HL-60 (cell line): ENCODE results near the gene KCNC3.
A peak's percentile ranks its signal among the peaks of the same experiment; 100 is the strongest.

ENCODE experiments used
- DNase-seq, 2 experiments: peaks; one replicate each; pipeline ENCODE4 v3.0.0-alpha.2; 2010 to 2020; ENCODE audit warnings: low read depth in 1 of 2, low spot score in 1 of 2
- H3K27ac ChIP-seq: fragments of 250-450 bp; sonication (Bioruptor Pico); replicated peaks from 2 replicates; pipeline ENCODE4 v1.5.1; 2020; ENCODE audit warnings: mild to moderate bottlenecking, moderate library complexity
- H3K27me3 ChIP-seq: fragments of 250-450 bp; sonication (Bioruptor Pico); 2 replicates; pipeline ENCODE4 v1.5.1; 2021; ENCODE audit warnings: mild to moderate bottlenecking, moderate library complexity; ENCODE audit not compliant: insufficient read depth, poor library complexity, severe bottlenecking
- H3K4me3 ChIP-seq: replicated peaks from 2 replicates; pipeline ENCODE4 v1.5.1; 2011; ENCODE audit warnings: mild to moderate bottlenecking, control low read depth, low read length; ENCODE audit not compliant: insufficient read depth
- CTCF ChIP-seq: IDR thresholded peaks from one replicate; pipeline ENCODE4 v1.5.1; 2011; ENCODE audit warnings: low read length, control low read depth, inconsistent platforms; ENCODE audit not compliant: insufficient read depth
- GABPA ChIP-seq: IDR thresholded peaks from 2 replicates; pipeline ENCODE4 v1.6.1; 2012; ENCODE audit warnings: low read depth
- POLR2AphosphoS5 ChIP-seq: IDR thresholded peaks from 2 replicates; pipeline ENCODE4 v1.6.1; 2012; ENCODE audit warnings: low read depth
- REST ChIP-seq: IDR thresholded peaks from 2 replicates; pipeline ENCODE4 v1.6.1; 2012; ENCODE audit warnings: low read depth; ENCODE audit not compliant: insufficient replicate concordance
- SPI1 ChIP-seq: IDR thresholded peaks from 2 replicates; pipeline ENCODE4 v1.6.1; 2012; ENCODE audit warnings: low read depth, mild to moderate bottlenecking, borderline replicate concordance

KCNC3 gene

GRCh38 chr19:50377517-50377916, 48.3 kb upstream of the KCNC3 start:
- Histone ChIP-seq H3K27me3 (no peaks in the 10 kb centered on the region), H3K27ac (no peak overlapping the region), H3K4me3 (no peak overlapping the region)
- no peak for DNase-seq
- TF ChIP-seq POLR2AphosphoS5 (no peak), CTCF (no peak), SPI1 (no peak), REST (no peak), GABPA (no peak)

- no peak overlapping the region for H3K27ac ChIP-seq
- TF ChIP-seq SPI1 (no peak), GABPA (no peak), CTCF (no peak), REST (no peak), POLR2AphosphoS5 (no peak)
- no peaks in the 10 kb centered on the region for H3K27me3 ChIP-seq
- H3K4me3 ChIP-seq: peak overlapping the region; percentile 91
- no peak for DNase-seq
Measured at GRCh38 chr19:50377051-50377461, 47.9 kb upstream of the KCNC3 start.

GRCh38 chr19:50376166-50377050, 47.2 kb upstream of the KCNC3 start, which contains the start of gene NR1H2:
Gene NR1H2, plus strand, starts transcription at chr19:50376457. Its CDS starts 1,149 bp downstream, at chr19:50377606.
- peak; percentile 97 to 98 for DNase-seq
- no peaks in the 10 kb centered on the region for H3K27me3 ChIP-seq
- H3K27ac ChIP-seq: peak within 1 kb of the TSS; percentile 94
- peak; percentile 55 for TF ChIP-seq REST
- TF ChIP-seq SPI1: no peak; the same call in 1 of the 2 replicates
- peak; percentile 68 for TF ChIP-seq POLR2AphosphoS5
- peak; percentile 100 for TF ChIP-seq GABPA
- no peak for TF ChIP-seq CTCF
- H3K4me3 ChIP-seq: peak within 1 kb of the TSS; percentile 91
